HL-60/S4 treated with retinoic acid at 250 ng/mL for 4 days and 3 days (cell line): ENCODE data around the gene KRT35.

ENCODE experiments used
- in situ Hi-C: fragments of 300-500 bp; cut with MboI; formaldehyde crosslinking; loops from 2 replicates; pipeline ENCODE4 v1.7.0; 2022; ENCODE audit warnings: low sequenced_read_pairs

The KRT35 gene

GRCh38 chr17:41481036-41481435 lies at the start of gene KRT35:
Gene KRT35, minus strand, starts transcription at chr17:41481151. Its CDS starts 54 bp downstream, at chr17:41481097.
- in situ Hi-C loops = no loop called here

GRCh38 chr17:41530062-41531048 lies 49.4 kb upstream of the KRT35 start:
- in situ Hi-C loops = no loop called here

- in situ Hi-C loops = no loop called here
Observed at GRCh38 chr17:41529491-41529915, 48.6 kb upstream of the KRT35 start.

- in situ Hi-C loops = no loop called here
Observed at GRCh38 chr17:41528959-41529353, 48.0 kb upstream of the KRT35 start.

GRCh38 chr17:41527063-41528023 lies 46.4 kb upstream of the KRT35 start:
- in situ Hi-C loops = no loop called here

GRCh38 chr17:41524261-41524660 lies 43.3 kb upstream of the KRT35 start:
- in situ Hi-C loops = no loop called here

- in situ Hi-C loops = no loop called here
Observed at GRCh38 chr17:41523787-41524186, 42.8 kb upstream of the KRT35 start.

- in situ Hi-C loops = no loop called here
Observed at GRCh38 chr17:41523225-41523593, 42.3 kb upstream of the KRT35 start.

- in situ Hi-C loops = no loop called here
Observed at GRCh38 chr17:41522301-41523224, 41.6 kb upstream of the KRT35 start.

GRCh38 chr17:41521574-41522261 lies 40.8 kb upstream of the KRT35 start:
- in situ Hi-C loops = no loop called here

- in situ Hi-C loops = no loop called here
Observed at GRCh38 chr17:41520821-41521521, 40.0 kb upstream of the KRT35 start.

GRCh38 chr17:41519501-41520224 lies 38.7 kb upstream of the KRT35 start:
- in situ Hi-C loops = no loop called here

GRCh38 chr17:41518789-41519449 lies 38.0 kb upstream of the KRT35 start, which contains the start of gene KRT15:
Gene KRT15, minus strand, starts transcription at chr17:41518890. Its CDS starts 63 bp downstream, at chr17:41518827.
- in situ Hi-C loops = no loop called here

GRCh38 chr17:41518031-41518430 lies 37.1 kb upstream of the KRT35 start:
- in situ Hi-C loops = no loop called here

GRCh38 chr17:41516830-41517283 lies 35.9 kb upstream of the KRT35 start:
- in situ Hi-C loops = no loop called here

GRCh38 chr17:41516147-41516829 lies 35.3 kb upstream of the KRT35 start:
- in situ Hi-C loops = no loop called here

- in situ Hi-C loops = no loop called here
Observed at GRCh38 chr17:41513168-41513547, 32.2 kb upstream of the KRT35 start.
